Testis (tissue), 3 donors: ENCODE results near the gene GPBP1L1. TPM values are rescaled to one million over a fixed set of nuclear protein-coding genes. Genes with fewer than 3 reads are reported as not detected.

Source experiments
- polyA plus RNA-seq: library from polyadenylated mRNA; stranded (reverse); fragments of 350-450 nt; fragmentation: Illumina TruSeq; extraction: RNeasy Lipid Tissue Mini Kit (QIAGEN cat#74804); gene quantifications from one replicate; pipeline ENCODE4 v1.2.3, GENCODE V29; 2014; ENCODE audit warnings: low read depth, low replicate concordance; ENCODE audit not compliant: insufficient read depth
- small RNA-seq, 2 donors: library from RNA; depleted of rRNA; stranded (forward); fragments of <200 nt; gene quantifications; one replicate each; pipeline ENCODE3, GENCODE V24; 2016
- total RNA-seq, 2 donors: library from RNA; depleted of rRNA; stranded (reverse); fragments of >200 nt; gene quantifications; one replicate each; pipeline ENCODE4 v1.2.3, GENCODE V29; 2016

The GPBP1L1 gene
- total and polyA plus RNA-seq, 3 donors from 2014 or later = 151 to 233 (median 178) TPM

Small RNA genes within 50 kb of the gene (small RNA-seq; reads per million reads assigned to genes)
- gene AL355480.1 (0 reads per million in 2 donors), gene AL355480.2 (0 to 0.18 reads per million in 2 donors), gene AL355480.3 (0 reads per million in 2 donors), gene AL355480.4 (0 reads per million in 2 donors)

Other genes with a start within 250 kb of the GPBP1L1 start
- gene TESK2, start 195.4 kb downstream of the GPBP1L1 start, total RNA-seq = 10 to 100 TPM; 14.3 to 20.9 TPM
- gene TESK2, start 195.4 kb downstream of the GPBP1L1 start, polyA plus RNA-seq = 22.7 TPM
- 1 to 10 TPM; 2.9 to 4.8 TPM for gene CCDC163, start 186.5 kb downstream of the GPBP1L1 start, total RNA-seq
- 5.7 TPM for gene CCDC163, start 186.5 kb downstream of the GPBP1L1 start, polyA plus RNA-seq
- 1 to 10 TPM; 7.1 to 7.3 TPM for gene MMACHC, start 186.2 kb downstream of the GPBP1L1 start, total RNA-seq
- 17.4 TPM for gene MMACHC, start 186.2 kb downstream of the GPBP1L1 start, polyA plus RNA-seq
- 100 to 1,000 TPM; 180 to 185 TPM for gene PRDX1, start 164.6 kb downstream of the GPBP1L1 start, total RNA-seq
- 251 TPM for gene PRDX1, start 164.6 kb downstream of the GPBP1L1 start, polyA plus RNA-seq
- gene AKR1A1, start 135.7 kb downstream of the GPBP1L1 start, total RNA-seq = 10 to 100 TPM; 51.1 to 60.1 TPM
- gene AKR1A1, start 135.7 kb downstream of the GPBP1L1 start, polyA plus RNA-seq = 63.7 TPM
- 100 to 1,000 TPM; 184 to 194 TPM for gene NASP, start 102.5 kb downstream of the GPBP1L1 start, total RNA-seq
- 206 TPM for gene NASP, start 102.5 kb downstream of the GPBP1L1 start, polyA plus RNA-seq
- gene CCDC17, start 62.5 kb downstream of the GPBP1L1 start, total RNA-seq = 1 to 10 TPM; 3.8 to 5.0 TPM
- gene CCDC17, start 62.5 kb downstream of the GPBP1L1 start, polyA plus RNA-seq = 4.4 TPM
- 10 to 100 TPM; 26.2 to 30.9 TPM for gene TMEM69, start 1.6 kb upstream of the GPBP1L1 start, total RNA-seq
- 29.5 TPM for gene TMEM69, start 1.6 kb upstream of the GPBP1L1 start, polyA plus RNA-seq
- gene IPP, start 64.1 kb upstream of the GPBP1L1 start, total RNA-seq = 10 to 100 TPM; 12.5 to 20.5 TPM
- gene IPP, start 64.1 kb upstream of the GPBP1L1 start, polyA plus RNA-seq = 26.3 TPM
- gene MAST2, start 117.1 kb upstream of the GPBP1L1 start, total RNA-seq = 100 to 1,000 TPM in 1 of 2 donors, 10 to 100 TPM in 1; 88.4 to 113 TPM
- 158 TPM for gene MAST2, start 117.1 kb upstream of the GPBP1L1 start, polyA plus RNA-seq